T-helper 9 cell (primary cell): ENCODE measurements around the gene SLC44A2.

Source experiments
- DNase-seq: peaks from one replicate; pipeline ENCODE4 v3.0.0-alpha.2; 2020

SLC44A2 gene

GRCh38 chr19:10617409-10618121, 7.8 kb upstream of the SLC44A2 start:
- no peak for DNase-seq

GRCh38 chr19:10618846-10619245, 6.5 kb upstream of the SLC44A2 start:
- DNase-seq = no peak

- no peak for DNase-seq
Observed at GRCh38 chr19:10620786-10621185, 4.6 kb upstream of the SLC44A2 start.

- no peak for DNase-seq
Observed at GRCh38 chr19:10621966-10622365, 3.4 kb upstream of the SLC44A2 start.

- DNase-seq = no peak
Observed at GRCh38 chr19:10624585-10624984, 768 bp upstream of the SLC44A2 start.

GRCh38 chr19:10625762-10626138, 397 bp downstream of the SLC44A2 start:
- no peak for DNase-seq

GRCh38 chr19:10631874-10632273, 6.5 kb downstream of the SLC44A2 start:
- no peak for DNase-seq

GRCh38 chr19:10634430-10634829, 9.1 kb downstream of the SLC44A2 start:
- no peak for DNase-seq

- no peak for DNase-seq
Observed at GRCh38 chr19:10634963-10635362, 9.6 kb downstream of the SLC44A2 start.

- no peak for DNase-seq
Observed at GRCh38 chr19:10636304-10636972, 11.1 kb downstream of the SLC44A2 start.

GRCh38 chr19:10637894-10638293, 12.5 kb downstream of the SLC44A2 start:
- no peak for DNase-seq

- DNase-seq = no peak
Observed at GRCh38 chr19:10639836-10640235, 14.5 kb downstream of the SLC44A2 start.

GRCh38 chr19:10640361-10640760, 15.0 kb downstream of the SLC44A2 start:
- DNase-seq = no peak

GRCh38 chr19:10641248-10641647, 15.9 kb downstream of the SLC44A2 start:
- DNase-seq = no peak

GRCh38 chr19:10642473-10643171, 17.3 kb downstream of the SLC44A2 start:
- DNase-seq = no peak

- no peak for DNase-seq
Observed at GRCh38 chr19:10643172-10643967, 18.0 kb downstream of the SLC44A2 start.

GRCh38 chr19:10643968-10644259, 18.6 kb downstream of the SLC44A2 start:
- no peak for DNase-seq

- peak; percentile 85 for DNase-seq
Observed at GRCh38 chr19:10644260-10645007, 19.1 kb downstream of the SLC44A2 start.

GRCh38 chr19:10646456-10647159, 21.3 kb downstream of the SLC44A2 start:
- DNase-seq = no peak

- no peak for DNase-seq
Observed at GRCh38 chr19:10648360-10648759, 23.0 kb downstream of the SLC44A2 start.

- no peak for DNase-seq
Observed at GRCh38 chr19:10651851-10652250, 26.5 kb downstream of the SLC44A2 start.

GRCh38 chr19:10653482-10653731, 28.1 kb downstream of the SLC44A2 start:
- no peak for DNase-seq
